OCI-M2 (cell line): ENCODE results near the gene DNM1.

Source experiments
- DNase-seq: peaks from one replicate; lab custom pipeline; 2025; ENCODE audit not compliant: unreplicated experiment; lab: John Stamatoyannopoulos, UW

The DNM1 gene

DNA sequence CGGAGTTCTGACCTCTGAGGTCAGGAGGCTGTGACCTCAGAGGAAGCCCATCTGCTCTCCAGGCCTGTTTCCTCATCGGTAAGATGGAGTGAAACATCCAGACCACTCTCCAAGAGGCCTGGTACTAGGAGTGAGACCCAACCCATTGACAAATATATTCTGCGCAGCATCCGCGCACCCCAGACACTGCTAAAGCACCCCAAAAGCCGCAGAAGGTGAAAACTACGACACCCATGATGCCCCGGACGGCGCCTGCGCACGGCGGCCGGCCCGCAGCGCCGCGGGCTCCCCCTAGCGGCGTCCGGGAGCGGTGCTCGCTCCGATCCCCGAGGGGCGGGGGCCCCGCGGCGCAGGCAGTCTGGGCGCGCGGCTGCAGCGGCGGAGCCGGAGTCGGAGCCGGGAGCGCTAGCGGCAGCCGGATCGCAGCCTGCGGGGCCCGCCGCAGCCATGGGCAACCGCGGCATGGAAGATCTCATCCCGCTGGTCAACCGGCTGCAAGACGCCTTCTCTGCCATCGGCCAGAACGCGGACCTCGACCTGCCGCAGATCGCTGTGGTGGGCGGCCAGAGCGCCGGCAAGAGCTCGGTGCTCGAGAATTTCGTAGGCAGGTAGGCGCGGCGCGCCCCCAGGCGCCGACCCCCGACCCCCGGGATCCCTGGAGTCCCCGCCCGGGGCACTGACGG, at the start of gene DNM1:
Gene DNM1, plus strand, starts transcription at position 356 of the 683 bp plus-strand sequence. Its CDS starts 92 bp downstream, at position 448.
- no peak for DNase-seq

DNA sequence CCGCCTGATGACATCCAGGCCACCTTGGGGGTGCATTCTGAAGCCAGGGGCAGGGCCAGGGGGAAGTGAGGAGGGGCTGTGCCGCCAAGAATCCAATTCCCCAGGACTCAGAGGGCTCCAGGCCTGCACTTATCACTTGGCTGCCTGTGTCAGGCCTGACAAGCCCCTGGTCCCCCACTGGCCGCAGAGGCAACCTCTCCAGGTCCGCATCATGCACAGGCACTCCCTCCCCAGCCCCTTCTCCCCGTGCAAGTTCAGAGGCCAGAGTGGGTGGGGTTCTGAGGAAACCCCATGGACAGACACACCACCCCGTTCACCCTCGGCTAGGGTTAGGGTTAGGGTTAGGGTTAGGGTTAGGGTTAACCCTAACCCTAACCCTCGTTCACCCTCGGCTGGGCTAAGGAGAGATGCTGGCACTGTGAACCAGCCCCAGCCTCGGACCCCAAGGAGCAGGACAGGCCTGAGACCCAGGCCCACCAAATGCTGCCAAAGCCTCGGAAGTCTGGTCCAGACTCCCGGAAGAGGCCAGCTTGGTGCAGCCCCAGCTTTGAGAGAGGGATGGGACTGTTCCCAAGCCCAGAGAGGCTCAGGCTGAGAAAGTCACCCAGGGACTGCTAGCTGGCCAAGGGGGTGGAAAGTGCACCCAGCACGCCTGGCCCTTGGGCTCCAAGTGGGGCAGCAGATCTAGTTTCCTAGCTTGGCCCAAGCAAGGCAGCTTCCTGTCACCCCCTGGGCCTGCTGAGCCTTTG, 49.1 kb upstream of the DNM1 start:
- no peak for DNase-seq

DNA sequence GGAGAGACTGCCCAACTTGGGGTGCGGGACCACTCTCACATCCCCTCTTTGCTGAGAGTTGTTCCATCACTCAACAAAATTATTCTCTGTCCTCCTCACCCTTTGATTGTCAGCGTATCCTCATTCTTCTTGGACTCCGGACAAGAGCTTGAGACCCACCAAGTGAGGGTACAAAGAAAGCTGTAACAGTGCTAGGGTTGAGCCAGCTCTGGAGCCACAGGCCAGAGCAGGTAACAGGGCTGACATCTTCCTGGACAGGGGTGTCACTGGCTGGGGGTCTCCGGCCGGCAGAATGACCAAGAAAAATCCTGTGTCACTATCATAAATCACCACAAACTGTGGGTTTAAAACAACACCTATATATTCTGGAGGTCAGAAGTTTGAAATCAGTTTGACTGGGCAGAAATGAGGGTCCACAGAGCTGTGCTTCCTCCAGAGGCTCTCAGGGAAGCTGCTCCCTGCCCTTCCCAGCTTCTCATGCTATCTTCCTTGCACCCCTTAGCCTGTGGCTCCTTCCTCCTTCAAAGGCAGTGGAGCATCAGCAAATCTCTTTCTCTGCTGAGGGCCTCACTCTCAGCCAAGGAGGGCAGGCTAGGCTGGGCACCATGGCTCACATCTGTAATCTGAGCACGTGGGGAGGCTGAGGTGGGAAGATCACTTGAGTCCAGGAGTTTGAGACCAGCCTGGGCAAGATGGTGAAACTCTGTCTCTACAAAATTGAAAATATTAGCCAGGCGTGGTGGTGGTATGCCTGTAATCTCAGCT, 47.3 kb upstream of the DNM1 start:
- no peak for DNase-seq

DNA sequence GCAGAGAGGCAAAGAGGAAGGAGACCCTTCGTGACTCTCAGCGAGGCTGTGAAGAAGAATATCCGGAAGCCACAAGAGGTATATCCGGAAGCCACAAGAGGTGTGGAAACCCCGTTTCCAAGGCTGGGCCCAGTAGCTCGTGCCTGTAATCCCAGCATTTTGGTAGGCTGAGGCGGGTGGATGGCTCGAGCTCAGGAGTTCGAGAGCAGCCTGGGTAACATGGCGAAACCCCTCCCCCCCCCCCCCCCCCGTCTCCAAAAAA, 43.7 kb upstream of the DNM1 start:
- DNase-seq = no peak

DNA sequence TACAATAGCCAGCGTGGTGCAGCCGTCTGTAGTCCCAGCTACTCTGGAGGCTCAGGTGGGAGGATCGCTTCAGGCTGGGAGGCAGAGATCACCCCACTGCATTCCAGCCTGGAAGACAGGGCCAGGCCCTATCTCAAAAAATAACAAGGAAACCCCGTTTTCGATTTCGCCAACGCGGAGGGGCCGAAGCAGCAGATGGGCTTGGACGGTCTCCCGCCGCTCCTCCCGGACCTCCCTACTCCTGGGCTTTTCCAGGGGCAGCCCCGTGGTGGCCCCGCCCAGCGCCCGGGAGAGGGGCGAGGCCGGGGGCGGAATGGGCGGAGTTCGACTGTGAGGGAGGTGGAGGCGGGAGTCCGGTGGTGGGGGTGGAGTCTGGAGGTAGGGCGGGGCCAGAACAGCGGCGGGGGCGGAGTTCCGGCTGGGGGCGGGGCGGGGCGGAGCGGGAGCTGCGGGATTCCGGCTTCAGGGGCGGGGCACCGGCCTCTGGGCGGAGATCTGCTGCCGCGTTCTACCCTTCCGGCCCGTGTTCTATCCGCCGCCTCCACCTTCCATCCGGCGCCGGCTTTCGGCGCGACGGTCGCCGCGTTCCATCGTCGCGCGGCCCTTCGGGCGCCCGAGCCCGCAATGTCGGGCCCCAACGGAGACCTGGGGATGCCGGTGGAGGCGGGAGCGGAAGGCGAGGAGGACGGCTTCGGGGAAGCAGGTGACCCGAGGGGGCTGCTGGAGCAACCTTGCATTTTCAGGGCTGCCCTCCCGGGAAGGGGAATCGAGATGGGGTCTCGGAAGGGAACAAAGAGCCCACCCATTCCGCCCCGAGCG, 43.2 kb upstream of the DNM1 start, which contains the start of gene BBLN:
Gene BBLN, plus strand, starts transcription at position 482 of the 819 bp plus-strand sequence. Its CDS starts 143 bp downstream, at position 625.
- peak; percentile 30 for DNase-seq

DNA sequence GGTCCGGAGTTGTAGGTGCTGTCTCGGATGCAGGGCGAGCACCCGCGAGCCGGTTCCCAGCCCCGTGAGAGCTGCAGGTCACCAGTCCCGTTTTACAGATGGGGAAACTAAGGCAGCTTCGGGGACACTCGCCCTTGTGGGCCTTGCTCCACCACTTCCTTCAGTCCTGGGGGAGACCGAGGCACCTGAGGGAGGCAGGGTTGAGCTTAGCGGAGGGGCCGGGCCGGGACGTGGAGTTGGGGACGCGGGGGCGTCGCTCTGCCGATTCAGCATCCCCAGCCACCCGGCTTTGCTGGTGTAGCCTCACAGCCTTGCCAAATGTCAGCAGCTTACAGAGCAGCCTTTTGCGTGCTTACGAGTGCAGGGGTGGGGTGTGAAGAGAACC, 42.6 kb upstream of the DNM1 start:
- DNase-seq = no peak

DNA sequence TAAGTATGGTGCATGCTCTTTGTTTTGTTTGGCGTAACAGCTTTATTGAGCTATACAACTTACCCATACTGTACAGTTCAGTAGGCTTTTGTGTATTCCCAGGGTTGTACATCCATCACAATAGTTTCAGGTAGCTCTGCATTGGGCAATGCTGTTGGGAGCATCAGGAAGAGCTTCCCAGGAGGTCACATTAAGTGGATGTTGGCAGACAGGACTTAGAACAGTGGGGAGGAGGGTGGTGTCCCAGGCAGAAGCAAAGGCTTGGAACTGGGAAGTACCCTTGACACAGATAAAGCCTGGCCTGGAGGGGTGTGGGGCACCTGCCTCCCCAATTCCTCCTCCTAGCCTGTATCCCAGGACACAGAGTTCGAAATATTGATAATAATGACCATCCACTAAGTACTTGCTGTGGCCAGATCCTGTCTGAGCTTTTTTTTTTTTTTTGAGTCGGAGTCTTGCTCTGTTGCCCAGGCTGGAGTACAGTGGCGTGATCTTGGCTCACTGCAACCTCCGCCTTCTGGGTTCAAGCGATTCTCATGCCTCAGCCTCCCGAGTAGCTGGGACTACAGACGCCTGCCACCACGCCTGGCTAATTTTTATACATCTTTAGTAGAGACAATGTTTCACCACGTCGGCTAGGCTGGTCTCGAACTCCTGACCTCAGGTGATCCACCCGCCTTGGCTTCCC, 41.8 kb upstream of the DNM1 start:
- DNase-seq = no peak

DNA sequence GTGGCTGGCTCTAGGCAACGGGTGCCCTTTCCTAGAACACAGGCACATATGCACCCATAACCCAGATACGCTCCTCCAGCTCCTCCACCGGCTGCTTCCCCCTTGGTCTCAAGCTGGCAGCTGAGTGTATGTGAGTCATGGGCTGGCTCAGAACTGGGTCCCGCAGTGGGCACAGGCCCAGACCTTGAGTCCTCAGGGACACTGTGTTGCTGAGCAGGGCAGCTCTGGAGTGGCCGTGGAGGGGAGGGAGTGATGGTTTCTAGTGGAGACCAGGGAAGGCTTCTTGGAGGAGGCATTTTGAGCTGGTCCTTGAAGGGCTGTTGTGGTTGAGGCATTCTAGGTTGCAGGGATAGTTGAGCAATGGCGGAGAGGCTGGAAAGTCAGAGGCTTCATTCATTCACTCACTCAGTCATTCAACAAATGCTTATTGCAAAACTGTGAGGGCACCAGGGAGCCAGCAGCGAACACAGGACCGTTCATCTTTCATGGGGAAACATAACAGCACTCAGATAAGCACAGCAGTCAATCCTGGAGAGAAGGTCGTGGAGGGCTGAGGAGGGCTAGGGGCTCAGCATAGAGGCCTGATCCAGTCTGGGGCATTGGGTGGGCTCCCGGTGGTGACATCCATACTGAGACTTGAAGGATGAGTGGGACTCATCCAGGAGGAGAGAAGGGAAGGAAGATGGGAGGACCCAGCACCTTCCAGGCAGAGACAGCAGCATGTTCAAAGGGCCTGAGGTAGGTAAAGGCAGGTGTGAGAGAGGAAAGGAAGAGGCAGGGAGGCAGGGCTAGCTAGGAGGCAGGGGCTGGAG, 40.8 kb upstream of the DNM1 start:
- no peak for DNase-seq

DNA sequence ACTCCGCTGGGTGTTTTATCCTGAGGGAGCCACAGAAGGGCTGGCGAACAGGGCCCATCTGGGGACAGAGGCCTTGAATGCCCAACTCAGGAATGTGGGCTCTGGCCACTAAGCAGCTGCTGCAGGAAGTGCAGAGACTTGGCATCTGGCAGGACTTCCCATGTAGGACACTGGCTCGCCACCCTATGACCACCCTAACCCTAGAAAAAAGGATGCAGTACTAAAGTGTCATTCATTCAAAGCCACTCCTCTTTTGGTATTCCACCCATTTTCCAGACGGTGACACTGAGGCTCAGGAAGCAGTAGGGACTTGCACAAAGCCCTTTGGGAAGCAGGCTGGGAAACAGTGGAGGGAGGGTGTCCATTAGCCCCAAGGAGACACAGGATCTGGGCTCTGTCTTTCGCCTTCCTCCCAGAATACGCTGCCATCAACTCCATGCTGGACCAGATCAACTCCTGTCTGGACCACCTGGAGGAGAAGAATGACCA, 40.1 kb upstream of the DNM1 start:
- DNase-seq = no peak

DNA sequence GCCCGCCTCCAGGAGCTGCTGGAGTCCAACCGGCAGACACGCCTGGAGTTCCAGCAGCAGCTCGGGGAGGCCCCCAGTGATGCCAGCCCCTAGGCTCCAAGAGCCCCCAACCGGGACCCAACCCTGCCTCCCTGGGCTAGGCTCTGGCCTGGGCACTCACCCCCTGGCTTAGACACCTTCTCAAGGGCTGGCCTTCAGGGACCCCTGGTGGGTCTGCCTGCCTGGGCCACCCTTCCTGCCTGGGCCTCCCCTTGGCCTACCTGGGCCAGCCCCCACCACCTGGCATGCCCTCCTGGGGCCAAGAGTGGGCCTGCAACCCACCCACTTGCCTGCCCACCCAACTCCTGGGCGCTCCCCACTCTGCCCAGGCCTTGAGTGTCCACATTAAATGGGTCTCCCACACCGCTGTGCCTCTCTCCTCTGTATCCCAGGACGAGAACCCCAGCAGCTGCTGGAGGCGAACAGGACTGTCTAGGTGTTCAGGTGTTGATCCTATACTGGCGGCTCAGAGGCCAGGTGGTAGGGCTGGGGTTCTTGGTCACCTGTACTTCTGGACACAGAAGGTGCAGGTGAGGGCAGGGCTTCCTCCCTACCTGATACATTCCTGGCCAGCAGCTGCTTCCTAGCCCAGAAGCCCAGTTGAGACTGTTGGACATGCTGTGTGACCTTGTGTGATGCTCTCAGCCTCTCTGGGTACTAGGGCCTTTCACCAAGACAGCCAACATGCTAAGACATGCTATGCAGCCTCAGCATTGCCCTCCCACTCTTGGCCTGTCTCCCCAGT, 39.5 kb upstream of the DNM1 start:
- DNase-seq = no peak

DNA sequence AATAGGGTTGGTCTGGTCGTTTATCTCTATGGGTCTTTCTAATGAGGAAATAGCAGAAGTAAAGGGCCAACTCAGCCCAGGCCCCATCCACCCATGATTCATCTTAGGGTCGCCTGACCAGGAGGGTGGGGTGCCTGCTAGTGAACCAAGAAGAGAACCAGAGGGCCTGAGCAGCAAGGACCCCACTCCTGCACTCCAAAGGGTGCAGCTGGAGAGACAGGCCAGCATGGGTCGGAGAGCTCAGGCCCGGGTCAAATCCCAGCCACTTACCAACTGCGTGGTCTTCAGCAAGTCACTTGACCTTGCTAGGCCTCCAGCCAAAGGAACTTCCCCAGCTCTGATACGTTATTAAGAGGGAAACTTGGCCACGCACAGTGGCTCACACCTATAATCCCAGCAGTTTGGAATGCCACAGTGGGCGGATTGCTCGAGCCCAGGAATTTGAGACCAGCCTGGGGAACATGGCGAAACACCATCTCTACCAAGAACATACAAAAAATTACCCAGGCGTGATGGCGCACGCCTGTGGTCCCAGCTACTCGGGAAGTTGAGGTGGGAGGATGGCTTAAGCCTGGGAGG, 38.8 kb upstream of the DNM1 start:
- DNase-seq = no peak

DNA sequence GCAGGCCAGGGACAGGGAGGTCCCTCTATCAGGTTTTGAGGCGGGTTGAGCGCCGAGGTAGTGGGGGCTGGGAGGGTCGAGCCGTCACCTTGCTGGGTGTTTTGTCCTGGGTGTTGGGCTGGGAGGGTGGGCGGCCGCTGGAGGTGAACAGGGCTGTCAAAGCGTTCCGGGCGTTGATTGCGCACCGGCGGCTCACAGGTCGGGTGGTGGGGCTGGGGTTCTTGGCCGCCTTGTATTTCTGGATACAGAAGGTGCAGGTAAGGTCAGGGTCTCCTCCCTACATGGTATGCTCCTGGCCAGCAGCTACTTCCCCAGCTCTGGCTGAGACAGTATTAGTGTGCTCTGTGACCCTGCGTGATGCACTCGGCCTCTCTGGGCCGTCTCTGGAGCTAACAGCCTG, 37.0 kb upstream of the DNM1 start:
- DNase-seq = no peak

DNA sequence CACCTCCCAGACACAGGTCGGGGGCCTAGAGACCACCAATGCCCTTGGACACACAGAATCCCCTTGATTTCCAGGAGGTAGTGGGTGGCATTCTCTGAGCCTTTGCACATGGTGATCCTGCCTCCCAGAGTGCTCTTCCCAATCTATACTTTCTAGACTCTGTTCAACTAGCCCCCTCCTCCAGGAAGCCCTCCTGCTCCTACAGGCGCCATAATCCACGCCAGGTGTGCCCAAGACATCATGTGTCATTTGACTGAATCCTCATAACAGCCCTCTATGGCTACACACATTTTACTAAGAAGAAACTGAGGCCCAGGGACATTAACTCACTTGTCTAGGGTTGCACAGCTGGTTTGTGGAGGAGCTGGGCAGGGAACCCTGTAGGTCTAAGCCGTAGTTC, 36.0 kb upstream of the DNM1 start:
- no peak for DNase-seq

DNA sequence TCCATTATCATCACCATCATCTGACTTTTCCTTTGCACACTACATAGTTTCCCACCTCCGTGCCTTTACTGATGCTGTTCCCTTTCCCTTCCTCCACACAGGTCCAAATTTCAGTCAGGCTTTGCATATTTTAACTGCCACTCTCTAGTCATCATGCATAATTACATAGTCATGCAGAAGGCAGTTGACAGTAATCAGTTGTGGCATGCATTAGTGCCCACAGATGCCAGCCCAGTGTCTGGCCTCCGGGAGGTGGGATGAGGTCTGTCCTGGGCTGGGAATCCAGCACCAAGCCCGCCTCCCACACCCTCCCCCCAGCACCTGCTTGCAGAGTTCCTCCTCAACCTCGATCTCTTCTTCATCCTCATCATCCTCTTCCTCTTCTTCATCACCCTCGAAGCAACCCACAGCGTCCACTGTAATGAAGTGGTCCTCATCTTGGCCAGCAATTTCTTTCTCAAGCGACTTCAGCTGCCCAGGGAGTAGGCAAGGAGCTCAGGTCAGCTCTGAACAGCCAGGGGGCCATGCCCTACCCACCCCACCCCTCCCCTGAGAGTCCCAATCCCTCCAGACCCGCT, 34.4 kb upstream of the DNM1 start:
- DNase-seq = no peak

DNA sequence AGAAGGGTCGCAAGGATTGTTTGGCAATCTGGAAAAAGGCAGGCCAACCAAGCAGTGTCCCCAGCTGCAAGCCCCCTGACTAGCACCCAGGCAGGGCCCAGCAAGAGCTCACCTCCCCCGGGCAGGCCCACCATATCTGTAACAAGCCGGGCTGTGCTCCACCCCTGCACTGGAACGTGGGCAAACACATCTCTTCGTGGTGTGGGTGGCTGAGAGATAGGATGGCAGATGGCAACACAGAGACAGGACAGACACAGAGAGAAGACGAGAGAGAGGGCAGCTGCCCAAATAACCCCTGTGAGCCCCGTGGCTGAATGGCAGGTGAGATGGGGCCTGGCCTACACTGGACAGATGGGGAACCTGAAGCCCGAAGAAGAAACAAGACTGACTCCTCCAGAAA, 33.7 kb upstream of the DNM1 start:
- no peak for DNase-seq

DNA sequence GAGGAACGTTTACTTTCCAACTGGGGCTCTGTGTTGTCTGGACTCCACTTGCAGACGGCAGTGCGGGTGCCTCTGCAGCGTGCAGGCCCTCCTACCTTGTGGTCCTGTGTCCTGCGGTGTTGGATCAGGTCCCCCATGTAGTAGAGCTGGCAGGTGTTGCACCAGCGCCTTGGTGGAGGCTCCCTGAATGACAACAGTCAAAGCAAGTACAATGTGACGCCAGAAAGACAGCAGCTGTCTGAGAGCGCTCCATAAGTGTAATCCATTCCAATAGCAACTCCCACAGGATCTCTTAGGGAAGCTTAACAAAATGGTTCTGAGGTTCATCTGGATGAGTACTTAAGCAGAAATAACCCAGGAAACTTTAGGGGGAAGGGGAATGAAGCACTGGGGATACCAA, 33.3 kb upstream of the DNM1 start:
- no peak for DNase-seq

DNA sequence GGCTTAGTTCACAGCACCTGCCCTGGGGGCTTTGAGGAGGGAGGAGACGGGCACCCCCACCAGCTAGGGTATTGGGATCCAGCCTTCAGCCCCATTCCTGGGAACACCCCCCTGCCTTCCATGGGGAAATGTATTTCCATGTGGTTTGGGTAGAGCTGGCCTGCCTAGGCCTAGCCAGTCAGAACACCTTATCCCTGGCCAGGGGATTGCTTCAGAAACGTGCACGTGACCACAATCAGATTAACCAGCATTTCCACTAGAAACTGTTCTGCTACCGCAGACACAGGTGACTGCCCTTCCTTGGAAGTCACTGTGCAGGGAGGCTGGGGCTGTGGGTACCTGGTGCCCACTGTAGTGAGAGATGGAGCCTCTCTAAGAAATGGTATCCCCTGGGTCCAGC, 29.1 kb upstream of the DNM1 start:
- DNase-seq = no peak

DNA sequence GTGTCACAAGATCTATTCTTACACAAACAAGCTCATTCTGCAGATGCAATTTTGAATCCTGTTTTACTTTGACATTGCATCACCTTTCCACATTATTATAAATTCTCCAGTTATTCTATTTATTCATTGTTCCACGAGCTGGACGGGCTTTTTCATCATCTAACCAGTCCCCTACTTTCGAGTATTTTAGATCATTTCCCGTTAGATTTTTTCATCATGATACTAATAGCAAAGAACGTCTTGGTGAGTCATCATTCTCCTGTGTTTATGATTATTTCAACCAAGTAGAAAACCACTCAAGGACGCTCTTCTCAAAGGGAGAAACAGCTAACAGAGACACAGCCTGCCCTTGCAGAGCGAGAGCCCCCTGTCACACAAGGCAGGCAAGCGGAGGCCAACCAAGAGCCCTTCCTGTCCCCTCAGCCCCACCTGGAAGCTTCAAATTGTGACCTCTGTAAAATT, 28.0 kb upstream of the DNM1 start:
- DNase-seq = no peak
